DMS 273 (cell line): ENCODE measurements around the gene THAP4.

Source experiments
- DNase-seq: peaks from one replicate; lab custom pipeline; 2025; ENCODE audit not compliant: unreplicated experiment; lab: John Stamatoyannopoulos, UW

The THAP4 gene

GRCh38 chr2:241615041-241615440 lies 21.9 kb downstream of the THAP4 start:
- no peak for DNase-seq

GRCh38 chr2:241613017-241613780 lies 23.8 kb downstream of the THAP4 start:
- DNase-seq: no peak

GRCh38 chr2:241612156-241613016 lies 24.6 kb downstream of the THAP4 start:
- DNase-seq: no peak

DNA sequence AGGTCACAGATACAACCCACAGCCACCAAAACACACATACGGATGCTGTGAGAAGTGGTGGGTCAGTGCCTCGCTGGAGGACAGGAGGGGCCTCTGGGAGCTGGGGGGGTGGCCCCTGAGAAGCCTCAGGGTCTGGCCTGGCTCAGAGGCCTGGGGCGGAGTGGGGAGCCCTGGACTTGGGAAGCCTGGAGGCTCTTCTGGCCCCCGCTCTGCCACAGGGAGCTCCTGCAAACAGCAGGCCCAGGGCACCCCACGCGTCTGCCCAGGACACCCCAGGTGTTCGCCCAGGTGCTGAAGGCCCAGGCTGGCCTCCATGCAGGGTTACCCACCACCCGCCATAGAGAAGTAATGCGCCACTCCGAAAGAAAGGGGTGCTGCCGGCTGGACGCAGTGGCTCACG lies 25.9 kb downstream of the THAP4 start:
- no peak for DNase-seq

DNA sequence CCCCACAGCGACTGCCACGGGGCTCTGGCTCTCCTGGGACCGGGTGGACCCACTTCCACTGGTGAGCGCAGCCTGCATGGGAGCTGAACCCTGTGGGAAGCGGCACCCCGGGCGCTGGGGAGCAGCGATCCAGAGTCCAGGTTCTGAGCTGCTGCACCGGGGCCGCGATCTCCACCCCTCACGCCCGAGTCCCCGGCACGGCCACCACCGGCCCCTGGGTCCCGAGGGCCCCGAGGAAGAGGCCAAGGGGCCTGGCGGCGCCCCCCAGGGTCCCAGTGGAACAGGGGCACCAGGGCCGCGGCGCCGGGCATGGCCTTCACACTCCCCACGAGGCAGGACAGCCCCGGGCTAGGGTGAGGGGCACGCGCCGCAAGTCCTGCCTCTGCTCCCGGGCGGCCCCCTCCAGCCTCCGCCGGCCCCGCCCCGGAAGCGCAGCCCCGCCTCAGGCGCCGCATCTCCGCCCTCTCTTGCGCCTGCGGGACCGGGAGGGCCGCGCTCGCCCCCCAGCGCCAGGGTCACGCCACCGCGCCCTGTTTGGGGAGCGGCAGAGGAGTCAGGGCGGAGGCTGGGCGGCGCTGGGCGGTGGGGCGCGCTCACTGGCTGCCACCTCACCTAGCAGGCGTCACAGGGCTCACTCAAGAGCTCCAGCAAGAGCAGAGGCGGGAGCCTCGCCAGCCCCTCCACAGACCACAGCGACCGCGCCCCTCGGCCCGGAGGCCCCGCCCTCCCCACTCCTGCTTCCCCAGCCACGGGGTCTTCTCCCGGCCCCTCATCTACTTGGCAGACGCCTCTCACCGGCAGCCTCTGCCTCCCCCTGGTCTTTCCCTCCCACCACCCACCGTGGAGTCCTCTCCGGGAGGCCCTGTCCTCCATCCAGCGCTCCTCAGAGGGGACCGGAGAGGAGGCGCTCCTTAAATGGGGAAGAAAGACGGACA lies 26.8 kb downstream of the THAP4 start:
- no peak for DNase-seq

DNA sequence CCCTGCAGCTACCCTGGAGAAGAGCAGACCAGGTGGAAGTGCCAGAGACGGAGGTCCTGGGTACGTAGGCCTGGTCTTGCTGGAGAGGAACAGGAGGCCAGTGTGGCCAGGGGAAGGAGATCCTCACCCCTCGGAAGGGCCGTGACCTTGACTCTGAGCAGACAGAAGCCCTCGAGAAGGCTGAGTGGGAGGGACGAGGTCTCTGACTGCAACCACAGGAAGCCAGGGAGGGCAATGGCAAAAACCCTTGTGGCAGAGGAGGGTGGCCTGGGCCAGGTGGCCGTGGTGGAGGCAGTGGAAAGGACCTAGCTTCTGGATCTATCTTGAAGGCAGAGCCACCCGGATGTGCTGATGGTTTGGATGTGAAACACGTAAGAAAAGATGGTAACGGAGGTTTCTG lies 28.1 kb downstream of the THAP4 start:
- no peak for DNase-seq

- DNase-seq: no peak
These were observed 29.6 kb downstream of the THAP4 start for GRCh38 chr2:241607162-241607885.

GRCh38 chr2:241606186-241606585 lies 30.8 kb downstream of the THAP4 start:
- no peak for DNase-seq

- DNase-seq: no peak
These were observed 33.3 kb downstream of the THAP4 start for GRCh38 chr2:241603686-241604085.

DNA sequence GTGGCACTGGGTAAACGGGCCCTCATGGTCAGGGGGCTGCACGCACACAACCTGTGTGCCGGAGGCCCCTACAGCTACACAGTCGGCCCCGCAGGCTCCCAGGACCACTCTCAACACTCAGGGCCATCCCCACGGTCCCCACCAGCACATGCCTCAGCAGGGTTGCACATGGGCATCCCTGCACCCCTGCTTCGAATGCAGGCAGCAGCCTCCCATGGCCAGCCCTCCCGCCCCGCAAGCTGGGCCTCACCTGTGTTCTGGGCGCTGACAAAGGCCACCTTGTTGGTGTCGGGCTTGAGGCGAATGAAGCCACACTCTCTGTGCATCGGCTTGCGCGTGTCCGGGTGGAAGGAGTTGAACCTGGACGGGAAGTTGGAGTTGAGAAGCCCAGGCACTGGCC lies 34.2 kb downstream of the THAP4 start:
- DNase-seq: no peak

- DNase-seq: no peak
These were observed 35.1 kb downstream of the THAP4 start for GRCh38 chr2:241601841-241602240.

- no peak for DNase-seq
These were observed 37.3 kb downstream of the THAP4 start for GRCh38 chr2:241599615-241600014.

- peak; percentile 42 for DNase-seq
These were observed 38.5 kb downstream of the THAP4 start for GRCh38 chr2:241598487-241598886.

- DNase-seq: peak; percentile 51
These were observed 38.9 kb downstream of the THAP4 start for GRCh38 chr2:241598061-241598460.

- no peak for DNase-seq
These were observed 39.4 kb downstream of the THAP4 start for GRCh38 chr2:241597561-241597960.

DNA sequence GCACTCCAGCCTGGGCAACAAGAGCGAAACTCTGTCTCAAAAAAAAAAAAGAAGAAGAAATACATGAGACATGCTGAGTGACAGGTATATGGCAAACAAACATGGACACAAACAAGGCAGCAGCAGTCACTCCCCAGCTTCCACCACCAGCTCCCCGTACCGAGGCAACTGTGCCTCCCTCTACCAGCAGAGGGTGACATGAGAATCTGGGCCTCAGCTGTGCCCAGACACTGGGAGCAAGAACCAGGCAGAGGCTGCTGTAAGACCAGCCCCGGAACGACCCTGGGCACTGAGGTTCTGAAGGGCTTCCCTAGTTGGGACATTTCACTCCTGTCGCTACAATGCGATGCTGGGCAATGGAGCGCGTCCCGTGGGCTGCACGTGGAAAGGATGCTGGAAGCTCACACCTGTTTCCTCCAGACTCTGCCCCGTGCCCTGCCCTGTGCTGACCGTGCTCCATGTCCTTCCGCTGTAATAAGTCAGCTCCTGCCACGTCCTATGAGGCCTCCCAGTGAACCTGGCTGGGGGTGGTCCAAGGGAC lies 41.3 kb downstream of the THAP4 start:
- DNase-seq: peak; percentile 22

DNA sequence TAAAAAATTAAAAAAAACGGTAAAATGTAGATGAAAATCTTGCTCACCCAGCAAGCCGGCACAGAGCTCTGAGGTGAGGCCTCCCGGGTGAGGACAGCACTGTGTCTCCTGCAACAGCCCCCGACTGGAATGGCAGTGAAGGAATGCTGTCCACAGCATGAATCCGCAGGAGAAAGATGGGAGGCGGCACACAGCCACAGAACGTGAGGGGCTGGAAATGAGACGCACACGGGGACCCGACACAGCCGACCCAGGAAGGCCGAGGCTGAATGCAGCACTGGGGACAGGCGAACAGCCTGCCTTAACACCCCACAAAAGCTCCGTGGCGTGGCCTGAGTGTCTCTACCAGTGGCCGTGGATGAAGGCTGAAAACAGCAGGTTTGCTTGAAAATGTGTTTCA lies 43.7 kb downstream of the THAP4 start:
- no peak for DNase-seq

- no peak for DNase-seq
These were observed 44.7 kb downstream of the THAP4 start for GRCh38 chr2:241592126-241592845.
